Measurements from ENCODE around the gene TRAPPC2L.

TRAPPC2L gene

GRCh38 chr16:88911946-88912310, 55.0 kb downstream of the TRAPPC2L start:
- no peak for DNase-seq
